Lower leg skin (tissue), 4 donors: Measurements from ENCODE around the gene NFIA. TPM values are rescaled to one million over a fixed set of nuclear protein-coding genes. Genes with fewer than 3 reads are reported as not detected.

Experiments
- DNase-seq, 2 donors: peaks; one replicate each; pipeline ENCODE4 v3.0.0-alpha.2; 2019; ENCODE audit warnings: low spot score in 2 of 2
- H3K4me3 ChIP-seq: fragments of 200-600 bp; sonication (generic); 2 replicates; pipeline ENCODE4 v1.5.1; 2017; ENCODE audit warnings: mild to moderate bottlenecking, low read depth; ENCODE audit not compliant: poor library complexity, severe bottlenecking
- CTCF ChIP-seq, 3 donors: fragments of 450-650 bp; IDR thresholded peaks; one replicate each; pipeline ENCODE4 v1.5.1; 2016; ENCODE audit warnings: antibody characterized with exemption in 3 of 3, mild to moderate bottlenecking in 3 of 3, moderate library complexity in 2 of 3
- POLR2A ChIP-seq, 2 donors: fragments of 450-650 bp; IDR thresholded peaks; one replicate each; pipeline ENCODE4 v1.6.1; 2016 to 2017; ENCODE audit warnings: antibody characterized with exemption in 2 of 2, mild to moderate bottlenecking in 1 of 2, moderate library complexity in 1 of 2
- WGBS, 2 donors: methylation state at CpG; one replicate each; pipeline ENCODE4 v1.1.5; 2018; 5-methylcytosine and 5-hydroxymethylcytosine counted together
- intact Hi-C: fragments of 100-400 bp; cut with DNase I; formaldehyde crosslinking; loops from one replicate; pipeline ENCODE4 v1.15.0; 2023; ENCODE audit warnings: low total_unique reads
- total RNA-seq, 4 donors: library from RNA; depleted of rRNA; stranded (reverse); fragments of >200 nt; gene quantifications; one replicate each; pipeline ENCODE4 v1.1.0, GENCODE V29; 2016

Gene NFIA
- total RNA-seq, 4 donors from 2014 or later: 26.0 to 32.5 (median 30.3) TPM

GRCh38 chr1:61261595-61261994 lies 179.2 kb downstream of the NFIA start:
- TF ChIP-seq CTCF (IDR thresholded peaks at IDR 0.05): no peak
- no peak for TF ChIP-seq POLR2A (IDR thresholded peaks at IDR 0.05)
- H3K4me3 ChIP-seq: no peak overlapping the region
- intact Hi-C loops: no loop called here
- no peak for DNase-seq
- 53 to 62% methylated on average over 3 of the region's 3 CpGs for WGBS, 2 donors

GRCh38 chr1:61263905-61264824 lies 181.8 kb downstream of the NFIA start:
- DNase-seq: no peak
- H3K4me3 ChIP-seq: no peak overlapping the region
- intact Hi-C loops: no loop called here
- TF ChIP-seq POLR2A (IDR thresholded peaks at IDR 0.05) (no peak), CTCF (IDR thresholded peaks at IDR 0.05) (no peak)
- WGBS, 2 donors: 96% methylated on average over 16 of the region's 16 CpGs

GRCh38 chr1:61264825-61265242 lies 182.5 kb downstream of the NFIA start:
- no peak for TF ChIP-seq POLR2A (IDR thresholded peaks at IDR 0.05)
- no peak for TF ChIP-seq CTCF (IDR thresholded peaks at IDR 0.05)
- no peak for DNase-seq
- intact Hi-C loops: no loop called here
- 93 to 94% methylated on average over 4 of the region's 4 CpGs for WGBS, 2 donors
- no peak overlapping the region for H3K4me3 ChIP-seq

GRCh38 chr1:61265665-61266064 lies 183.3 kb downstream of the NFIA start:
- WGBS, 2 donors: 87 to 94% methylated on average over 3 of the region's 3 CpGs
- H3K4me3 ChIP-seq: no peak overlapping the region
- TF ChIP-seq POLR2A (IDR thresholded peaks at IDR 0.05): no peak
- no peak for TF ChIP-seq CTCF (IDR thresholded peaks at IDR 0.05)
- no peak for DNase-seq
- intact Hi-C loops: no loop called here

GRCh38 chr1:61266738-61267137 lies 184.4 kb downstream of the NFIA start:
- no peak for DNase-seq
- TF ChIP-seq POLR2A (IDR thresholded peaks at IDR 0.05): no peak
- no peak for TF ChIP-seq CTCF (IDR thresholded peaks at IDR 0.05)
- intact Hi-C loops: no loop called here
- H3K4me3 ChIP-seq: no peak overlapping the region
